ENCODE measurements around the gene COBL.

The COBL gene

DNA sequence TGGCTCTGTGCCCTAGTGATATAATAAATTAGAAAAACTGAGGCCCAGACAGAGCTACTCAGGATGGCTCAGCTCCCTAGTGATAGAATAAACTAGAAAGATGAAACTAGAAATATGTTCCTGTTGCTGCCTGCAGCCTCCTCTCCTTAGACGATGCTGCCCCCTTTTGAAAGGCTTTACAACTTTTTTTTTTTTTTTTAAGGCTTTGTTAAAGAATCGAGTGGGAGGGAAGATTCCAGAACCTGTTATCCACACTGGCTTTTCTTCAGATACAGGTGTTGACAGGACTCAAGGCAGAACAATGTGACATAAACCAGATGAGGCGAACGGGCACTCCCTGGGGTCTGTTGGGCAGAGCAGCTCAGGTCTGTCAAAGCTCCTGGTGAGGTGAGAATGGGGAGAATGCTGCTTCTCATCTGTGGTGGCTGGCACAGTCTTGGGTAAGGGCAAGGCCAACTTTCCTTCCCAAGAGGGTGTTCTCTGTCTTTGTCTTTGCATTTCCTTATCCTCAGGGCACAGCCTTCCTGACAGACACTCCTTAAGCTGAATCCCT is 175.1 kb downstream of the COBL start:
- peak; percentile 45 for DNase-seq (ENCODE audit: low read depth)

DNA sequence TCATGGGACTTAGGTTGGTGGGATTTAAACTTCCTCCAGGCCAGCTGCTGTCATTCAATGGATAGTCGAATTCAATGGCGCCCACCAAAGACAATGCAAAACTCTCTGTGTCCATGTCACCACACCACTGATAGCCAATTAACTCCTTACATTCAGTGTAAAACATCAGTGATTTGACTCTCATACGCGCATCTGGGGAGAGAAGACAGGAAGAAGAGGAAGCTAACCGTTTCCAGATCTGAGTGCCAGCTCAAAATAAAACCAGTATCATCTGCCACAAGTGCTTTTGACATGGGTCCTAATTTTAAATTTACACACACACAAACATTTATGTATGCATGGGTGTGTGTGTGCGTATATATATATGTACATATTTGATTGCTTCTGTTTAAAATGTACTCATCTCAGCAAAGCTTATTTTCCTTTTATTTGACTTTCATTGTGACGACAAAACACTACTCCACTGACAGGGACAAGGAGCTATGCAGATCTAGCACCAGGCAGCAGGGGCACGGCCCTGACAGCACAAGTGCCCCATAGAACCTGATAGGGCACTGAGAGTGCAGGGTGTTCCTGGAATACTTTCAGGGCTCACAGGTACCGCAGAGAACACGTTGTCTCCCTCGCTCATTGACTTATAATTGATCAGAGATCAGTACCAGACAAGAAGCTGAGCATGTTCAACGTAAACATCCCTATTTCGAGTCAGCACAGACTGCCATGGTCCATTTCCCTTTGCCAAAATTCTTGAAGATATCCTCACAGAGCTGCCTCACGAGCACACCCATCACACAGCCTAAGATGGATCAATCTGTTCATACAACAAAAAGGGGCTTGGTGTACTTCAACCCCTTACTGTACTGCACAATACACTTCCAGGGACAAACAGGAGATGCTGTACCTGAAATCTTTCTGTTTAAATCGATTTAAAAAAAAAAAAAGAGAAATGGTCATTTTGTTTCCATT is 176.1 kb downstream of the COBL start:
- no peak for DNase-seq (ENCODE audit: low read depth)

DNA sequence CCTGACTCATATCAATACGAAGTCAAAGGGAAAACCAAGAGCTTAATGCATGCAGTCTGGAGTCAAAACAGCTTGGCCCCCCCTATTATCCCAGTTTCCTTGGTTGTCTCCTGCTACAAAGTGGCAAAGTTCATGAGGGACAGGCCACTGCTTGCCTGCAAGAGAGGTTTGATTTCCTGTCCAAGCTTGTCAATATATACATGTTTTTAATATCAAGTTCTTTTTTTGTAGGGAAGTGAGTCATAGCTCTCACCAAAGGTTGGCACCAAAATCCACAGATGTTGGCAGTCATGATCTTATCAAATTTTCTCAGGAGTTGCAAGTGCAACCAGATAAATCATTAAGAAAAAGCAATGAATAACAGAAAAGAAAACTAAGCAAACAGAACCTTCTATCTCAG is 176.8 kb downstream of the COBL start:
- DNase-seq (ENCODE audit: low read depth) = no peak

DNA sequence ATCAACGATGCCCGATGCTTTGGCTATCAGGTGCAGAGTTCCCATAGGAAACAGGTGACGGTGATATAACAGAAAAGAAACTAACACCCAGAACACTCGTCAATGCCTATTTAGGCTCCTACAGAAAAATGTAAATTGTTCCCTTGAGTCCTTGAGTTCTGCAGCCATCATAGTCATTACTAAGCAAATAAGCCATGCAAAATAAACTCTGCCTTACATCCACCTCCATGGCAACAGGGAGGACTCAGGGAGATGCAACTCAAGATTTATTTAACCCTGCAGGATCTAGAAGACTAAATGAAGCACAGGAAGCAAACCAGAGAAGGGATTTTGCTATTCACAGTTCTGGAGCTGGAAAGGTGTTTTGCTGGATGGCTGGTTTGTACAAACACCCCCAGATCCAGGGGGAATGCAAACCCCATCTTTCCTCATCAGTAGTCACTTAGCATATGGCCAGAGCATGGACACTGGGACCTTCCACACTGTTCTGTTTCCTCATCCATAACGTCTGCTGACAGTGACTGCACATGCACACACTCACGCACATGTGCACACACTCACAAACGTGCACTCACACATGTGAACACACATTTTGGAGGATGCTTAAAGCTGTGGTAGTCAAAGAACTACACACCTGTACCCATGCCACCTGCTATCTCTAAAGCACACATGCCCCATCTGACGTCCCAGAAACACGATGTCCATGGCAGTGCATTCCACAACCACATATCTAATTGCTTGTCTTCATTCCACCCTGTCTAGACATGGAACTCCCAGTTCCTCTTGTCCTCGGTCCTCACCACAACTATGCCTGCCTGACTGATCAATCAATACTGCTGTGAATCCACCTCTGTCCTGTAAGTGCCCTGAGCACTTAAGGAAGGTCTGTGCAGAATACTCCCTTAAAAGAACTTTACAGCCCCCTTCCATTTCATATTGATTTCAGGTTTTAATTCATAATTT is 178.2 kb downstream of the COBL start:
- DNase-seq (ENCODE audit: low read depth) = no peak

DNA sequence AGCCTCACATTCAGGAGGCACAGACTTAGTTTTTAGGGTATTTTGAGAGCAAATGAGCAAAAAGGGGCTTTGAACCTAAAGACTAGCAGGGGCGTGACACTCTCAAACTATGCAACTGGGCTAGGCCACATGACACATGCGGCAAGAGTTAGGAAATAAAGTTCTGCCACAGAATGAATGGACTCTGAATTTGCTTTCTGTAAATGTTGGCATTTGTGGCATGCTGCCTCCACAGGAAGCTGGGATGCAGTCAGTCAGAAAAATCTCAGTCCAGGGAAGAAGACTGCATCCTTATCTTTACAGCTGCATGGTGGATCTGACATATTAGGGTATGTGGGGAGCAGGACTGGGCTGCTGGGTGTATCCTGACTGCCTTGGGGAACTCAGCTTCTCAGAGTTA is 181.0 kb downstream of the COBL start:
- DNase-seq (ENCODE audit: low read depth) = no peak

DNA sequence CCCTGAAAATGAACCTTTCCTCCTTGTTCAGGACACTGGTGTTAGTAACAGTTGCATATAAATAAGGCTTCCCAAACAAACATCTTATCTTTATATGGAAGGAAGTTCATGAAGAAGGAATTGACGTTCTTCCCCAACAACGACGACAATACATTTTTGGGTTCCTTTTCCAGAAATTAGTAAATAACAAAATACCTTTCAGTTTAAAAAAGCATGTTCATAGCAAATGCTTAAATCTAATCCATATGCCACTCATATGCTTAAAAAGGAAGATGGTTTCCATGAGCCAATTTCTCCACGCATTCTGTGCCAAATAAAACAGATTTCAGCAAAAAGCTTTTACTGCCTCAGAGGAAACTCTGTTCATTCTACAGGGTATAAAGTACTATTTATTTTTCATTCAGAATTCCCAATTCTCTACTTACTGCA is 182.6 kb downstream of the COBL start:
- no peak for DNase-seq (ENCODE audit: low read depth)

DNA sequence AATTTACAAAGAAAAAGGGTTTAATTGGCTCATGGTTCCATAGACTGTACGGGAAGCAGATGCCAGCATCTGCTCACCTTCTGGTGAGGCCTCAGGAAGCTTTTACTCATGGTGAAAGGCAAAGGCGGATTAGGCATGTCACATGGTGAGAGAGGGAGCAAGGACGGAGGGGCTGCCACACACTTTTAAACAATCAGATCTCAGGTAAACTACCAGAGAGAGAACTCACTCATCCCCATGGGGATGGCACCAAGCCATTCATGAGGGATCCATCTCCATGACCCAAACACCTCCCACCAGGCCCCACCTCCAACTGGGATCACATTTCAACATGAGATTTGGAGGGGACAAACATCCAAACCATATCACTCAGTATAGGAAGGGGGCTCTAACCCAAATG is 183.9 kb downstream of the COBL start:
- no peak for DNase-seq (ENCODE audit: low read depth)

DNA sequence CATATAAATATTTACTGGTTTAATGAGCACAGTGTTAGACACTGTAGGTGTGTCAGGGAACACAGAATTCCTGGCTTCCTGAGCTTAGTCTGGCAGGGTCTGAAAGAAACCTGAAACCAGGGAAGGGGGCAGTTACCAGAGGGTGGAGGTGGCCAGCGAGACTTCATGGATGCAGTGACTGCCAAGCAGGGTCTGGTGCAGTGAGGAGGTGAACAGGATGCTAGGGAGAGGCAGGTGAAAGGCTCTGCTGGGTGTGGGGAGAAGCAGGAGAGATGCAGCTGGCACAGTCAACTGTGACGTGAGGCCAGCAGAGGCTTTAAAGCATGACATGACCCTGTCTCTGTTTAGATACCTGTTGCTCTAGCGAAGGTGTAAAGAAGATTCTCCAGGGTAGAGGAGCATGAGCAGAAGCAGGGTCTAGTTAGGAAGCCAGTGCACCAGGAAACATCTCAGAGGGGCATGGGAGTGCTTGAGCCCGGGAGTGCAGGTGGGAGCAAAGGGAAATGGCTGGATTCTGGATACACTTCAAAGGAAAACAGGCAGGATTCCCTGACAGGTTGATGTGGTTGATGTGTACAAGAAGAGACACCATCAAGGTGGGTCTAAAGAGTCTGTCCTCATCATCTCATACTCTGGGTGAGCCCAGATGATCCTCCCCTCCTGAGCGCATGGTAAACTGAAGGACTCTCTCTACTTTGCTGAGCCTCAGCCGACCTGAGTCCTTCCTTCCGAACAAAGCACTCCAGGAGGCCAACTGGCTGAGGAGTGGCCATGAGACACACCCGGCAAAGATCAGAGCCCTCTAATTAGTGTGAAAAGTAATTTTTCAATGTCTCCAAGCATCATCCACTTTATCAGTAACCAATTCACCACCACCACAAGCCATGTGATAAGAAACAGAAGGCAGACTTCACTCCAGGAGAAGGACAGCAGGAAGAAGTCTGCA is 186.8 kb downstream of the COBL start:
- DNase-seq (ENCODE audit: low read depth) = no peak

DNA sequence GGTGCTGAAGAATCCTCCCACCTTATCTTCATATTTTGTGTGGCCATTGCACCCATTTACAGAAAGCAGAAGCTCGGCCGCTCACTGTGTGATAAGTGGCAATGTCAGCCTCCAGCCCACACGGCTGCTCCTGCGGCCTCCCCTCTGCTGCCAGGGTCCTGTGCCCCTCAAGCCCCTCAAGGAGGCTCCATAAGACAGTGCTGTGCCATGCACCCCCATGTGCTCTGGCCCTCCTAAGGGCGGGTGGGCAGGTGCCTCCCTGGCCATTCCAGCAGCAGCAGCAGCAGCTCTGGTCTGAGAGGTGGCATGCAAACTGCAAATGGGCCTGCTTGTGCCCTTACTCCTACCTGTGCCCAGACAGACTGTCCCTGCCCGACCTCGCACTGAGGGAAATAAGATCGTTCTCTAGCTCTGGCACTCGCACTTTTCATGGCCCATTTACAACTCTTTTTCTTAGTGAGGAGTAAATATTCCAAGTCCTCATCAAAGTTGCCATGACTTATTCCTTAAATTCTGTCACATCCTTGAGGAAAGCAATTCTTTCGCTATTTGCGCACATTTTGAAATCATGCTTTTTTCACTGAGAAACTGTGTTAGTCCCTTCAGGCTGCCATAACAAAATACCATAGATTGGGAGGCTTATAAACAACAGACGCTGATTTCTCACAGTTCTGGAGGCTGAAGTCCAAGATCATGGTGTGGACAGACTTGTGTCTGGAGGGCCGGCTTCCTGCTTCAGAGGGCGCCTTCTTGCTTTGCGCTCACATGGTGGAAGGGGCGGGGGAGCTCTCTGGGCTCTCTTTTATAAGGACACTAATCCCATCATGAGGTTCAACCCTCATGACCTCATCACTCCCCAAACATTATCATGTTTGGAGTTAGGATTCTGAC is 187.8 kb downstream of the COBL start:
- no peak for DNase-seq (ENCODE audit: low read depth)

DNA sequence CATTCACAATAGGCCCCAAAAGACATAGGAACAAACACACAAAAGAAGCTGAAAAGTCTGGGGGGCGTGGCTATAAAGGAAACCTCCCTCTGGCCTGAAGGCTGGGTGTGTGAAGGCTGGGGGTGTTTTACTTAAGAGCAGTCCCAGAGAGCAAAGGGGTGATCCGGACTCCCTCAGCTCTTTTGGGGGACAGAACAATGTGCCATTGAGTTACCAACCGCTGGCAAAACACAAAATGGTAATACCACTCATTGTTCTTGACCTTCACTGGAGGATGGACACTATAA is 189.0 kb downstream of the COBL start:
- no peak for DNase-seq (ENCODE audit: low read depth)

DNA sequence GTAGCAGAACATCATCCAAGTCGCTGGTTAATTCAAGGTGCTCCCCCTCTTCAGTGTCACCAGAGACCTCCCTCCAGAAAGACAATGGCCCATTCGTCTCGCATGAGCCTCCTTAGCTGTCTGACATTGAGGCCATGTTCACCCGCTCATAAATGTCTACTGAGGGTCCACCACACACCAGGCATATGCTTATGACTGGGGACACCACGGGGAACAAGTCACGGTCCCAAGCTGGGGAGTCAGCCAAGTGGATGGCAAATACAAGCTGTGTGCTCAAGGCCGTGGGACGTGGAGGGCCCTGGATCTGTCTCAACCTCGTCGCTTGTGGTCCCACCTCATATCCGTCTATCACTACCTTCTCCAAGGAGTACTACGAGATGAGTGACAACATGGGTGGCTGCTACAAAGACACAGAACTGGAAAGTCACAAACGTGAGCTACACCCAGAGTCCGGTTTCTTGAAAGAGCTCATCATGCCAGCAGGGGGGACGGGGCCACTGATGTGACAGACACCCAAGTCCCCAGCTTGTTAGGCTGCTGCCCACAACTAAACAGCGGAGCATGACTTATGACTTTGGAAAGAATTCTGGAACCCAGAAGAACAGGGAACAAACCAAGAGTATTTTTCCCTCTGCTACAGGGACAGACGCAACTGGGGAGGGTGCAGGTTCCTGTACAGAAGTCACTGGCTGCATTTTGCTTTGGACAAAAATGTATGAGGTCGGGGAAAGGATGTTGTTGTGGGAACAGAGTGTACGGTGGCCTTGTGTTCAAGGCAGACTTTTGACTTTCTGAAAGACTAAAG is 189.6 kb downstream of the COBL start:
- DNase-seq (ENCODE audit: low read depth) = no peak

DNA sequence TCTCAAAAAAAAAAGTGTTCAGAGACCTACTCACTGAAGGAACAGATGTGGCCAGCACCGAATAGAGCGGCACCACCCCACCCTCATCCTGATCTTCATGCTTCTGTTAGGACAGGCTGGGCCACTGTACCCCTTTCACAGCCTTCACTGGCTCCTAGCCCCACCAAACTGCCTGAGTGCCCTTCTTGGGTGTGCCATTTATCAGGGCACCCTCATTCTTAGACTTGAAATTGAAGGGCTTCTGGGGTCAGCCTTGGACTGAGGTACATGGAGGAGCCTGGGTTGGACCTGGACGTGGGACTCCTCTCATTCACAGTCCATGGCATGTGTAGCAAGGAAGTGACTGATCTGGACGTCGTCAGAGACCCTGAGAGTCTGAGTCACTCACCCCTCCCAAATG is 190.3 kb downstream of the COBL start:
- no peak for DNase-seq (ENCODE audit: low read depth)

DNA sequence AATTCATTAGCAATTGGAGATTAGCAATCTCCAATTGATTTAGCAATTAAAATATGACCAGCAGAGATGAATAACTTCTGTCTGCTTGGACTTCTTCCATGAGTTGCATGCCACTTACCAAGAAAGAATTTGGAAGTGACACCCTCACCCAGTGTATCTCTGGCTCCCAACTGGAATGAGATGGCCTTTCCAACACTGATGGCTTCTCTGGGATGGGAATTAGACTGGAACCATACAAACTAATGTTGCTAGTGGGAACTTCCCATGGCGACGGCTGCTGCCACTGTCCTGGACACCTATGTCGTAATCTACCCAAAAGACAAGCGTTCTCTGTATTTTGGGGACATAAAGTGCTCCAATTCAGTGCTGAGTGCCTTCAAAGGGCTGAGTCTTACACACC is 192.3 kb downstream of the COBL start:
- DNase-seq (ENCODE audit: low read depth) = no peak

DNA sequence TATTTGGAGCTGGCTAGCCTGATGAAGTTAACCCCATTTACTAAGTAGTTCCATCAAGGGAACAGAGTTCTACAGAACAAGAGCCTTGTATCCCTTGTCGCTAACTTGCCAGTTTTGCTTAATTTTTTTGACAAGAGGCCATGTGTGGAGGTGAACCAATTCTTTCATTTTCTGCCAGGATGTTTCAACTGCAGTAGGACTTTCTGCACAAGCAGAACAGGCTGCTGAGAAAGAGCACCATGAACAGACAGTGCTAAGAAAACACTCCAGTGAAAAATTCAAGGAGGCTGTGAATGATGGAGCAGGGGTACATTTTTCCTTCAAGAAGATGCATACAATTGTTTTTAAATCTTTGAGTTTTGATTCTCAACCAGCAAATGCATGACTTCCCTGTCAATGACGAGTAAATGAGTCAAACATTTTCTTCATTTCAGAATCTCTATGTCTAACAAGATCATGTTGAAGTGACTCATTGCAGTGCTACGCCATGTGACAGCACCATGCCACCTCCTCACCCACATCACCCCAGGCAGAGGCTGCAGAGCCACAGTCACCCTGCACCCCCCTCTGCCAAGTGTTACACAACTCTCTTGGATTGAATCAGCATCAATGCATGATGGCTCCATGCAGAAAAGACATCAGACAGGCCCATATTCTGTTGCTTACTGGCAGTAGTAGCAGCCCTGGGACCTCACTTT is 193.1 kb downstream of the COBL start:
- DNase-seq (ENCODE audit: low read depth) = peak; percentile 61

DNA sequence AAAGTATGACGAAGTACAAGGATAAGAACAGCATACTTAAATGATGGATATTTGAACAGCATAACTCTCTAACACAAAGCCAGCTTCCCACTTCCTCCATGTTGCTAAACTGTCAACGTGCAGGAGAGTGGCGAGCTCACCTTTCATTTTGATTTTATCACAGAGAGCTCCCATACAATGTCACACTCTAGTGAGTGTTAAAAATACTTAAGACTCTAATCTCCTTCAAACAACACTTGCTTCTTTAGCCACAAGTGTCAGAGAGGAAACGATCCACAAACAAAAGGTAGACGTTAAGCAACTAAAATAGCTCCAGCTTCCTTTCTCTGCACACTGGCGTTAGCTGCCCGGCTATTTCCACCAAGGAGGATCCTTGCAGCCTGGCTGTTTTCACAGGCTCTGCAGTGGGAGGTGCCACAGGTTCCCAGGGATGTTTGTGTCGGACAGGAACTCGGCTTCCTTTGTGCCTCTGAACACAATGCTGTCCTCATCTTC is 194.6 kb downstream of the COBL start:
- DNase-seq (ENCODE audit: low read depth) = no peak

DNA sequence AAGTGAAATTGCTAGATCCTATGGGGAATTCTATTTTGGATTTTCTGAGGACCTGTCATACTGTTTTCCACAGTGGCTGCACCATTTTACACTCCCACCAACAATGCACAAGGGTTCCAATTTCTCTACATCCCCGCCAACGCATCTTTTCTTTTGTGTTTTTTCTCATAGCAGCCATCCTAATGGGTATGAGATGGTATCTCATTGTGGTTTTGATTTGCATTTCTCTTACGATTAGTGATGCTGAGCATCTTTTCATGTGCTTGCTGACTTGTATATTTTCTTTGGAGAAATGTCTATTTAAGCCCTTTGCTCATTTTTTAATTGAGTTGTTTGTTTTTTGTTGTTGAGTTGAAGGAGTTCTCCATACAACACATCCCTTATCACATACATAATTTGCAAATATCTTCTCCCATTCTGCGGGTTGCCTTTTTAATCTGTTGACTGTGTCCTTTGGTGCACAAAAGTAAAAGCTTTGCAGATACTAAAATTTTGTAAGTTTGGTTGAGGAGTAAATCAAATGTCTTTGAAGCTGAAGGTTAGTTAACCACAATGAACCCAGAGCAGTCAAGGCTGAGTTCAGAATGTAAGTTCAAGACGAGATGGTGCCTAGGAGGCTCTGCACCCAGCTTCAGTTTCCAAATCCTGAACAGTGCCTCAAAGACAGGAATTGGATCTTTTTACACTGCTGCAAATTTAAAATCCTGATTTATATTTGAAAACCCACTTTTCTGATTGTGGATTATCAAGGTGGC is 195.4 kb downstream of the COBL start:
- DNase-seq (ENCODE audit: low read depth) = no peak

DNA sequence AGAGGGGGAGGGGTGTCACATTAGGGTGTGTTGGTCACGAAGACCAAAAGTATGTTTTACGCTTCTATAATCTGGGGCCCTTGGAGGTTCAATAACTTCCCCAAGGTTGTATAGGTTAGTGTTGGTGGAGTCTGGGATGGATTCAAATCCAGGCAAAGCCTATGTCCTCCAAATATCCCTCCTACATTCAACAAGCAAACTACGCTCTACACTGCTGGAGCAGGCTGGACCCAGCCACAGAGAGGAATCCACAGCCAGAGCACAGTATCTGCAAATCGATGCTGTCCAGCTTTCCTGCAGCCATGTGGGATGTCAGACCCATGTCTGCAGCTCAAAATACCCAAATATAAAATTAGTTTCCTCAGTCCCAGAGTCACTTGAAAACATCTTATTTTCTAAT is 198.0 kb downstream of the COBL start:
- DNase-seq (ENCODE audit: low read depth) = no peak

DNA sequence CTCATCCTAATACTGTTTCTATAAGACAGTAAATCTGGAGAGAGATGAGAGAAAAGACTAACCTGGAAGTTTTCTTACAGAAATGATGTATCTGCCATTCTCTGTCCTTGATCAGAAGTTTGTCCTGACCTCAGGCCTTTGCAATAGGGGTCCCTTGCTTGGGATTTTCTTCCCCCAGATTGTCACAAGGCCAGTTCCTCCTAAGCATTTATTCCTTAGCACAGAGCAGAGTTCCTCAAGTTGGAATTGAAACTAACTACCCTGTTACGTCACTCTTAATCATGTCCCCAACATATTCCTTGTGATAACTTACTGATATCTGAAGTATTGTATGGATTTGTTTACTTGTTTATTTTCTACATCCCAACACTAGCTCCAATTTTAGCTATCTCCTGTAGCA is 202.1 kb downstream of the COBL start:
- no peak for DNase-seq (ENCODE audit: low read depth)
